ENCODE results near the gene LRIG2. TPM values are rescaled to one million over a fixed set of nuclear protein-coding genes. Genes with fewer than 3 reads are reported as not detected.

LRIG2 gene
- total RNA-seq, 1 experiment from 2014 or later: 10.7 TPM

- no peak for TF ChIP-seq CTCF (IDR thresholded peaks at IDR 0.05; ENCODE audit: insufficient read depth in 1 of 2, low read depth in 1 of 2, low read length in 1 of 2, severe bottlenecking in 1 of 2, unreplicated experiment in 1 of 2)
- H3K4me3 ChIP-seq (ENCODE audit: low read depth, low read length): no peak overlapping the region
- DNase-seq: no peak
- no TSS peak for BruUV-seq (replicated peaks)
- no peak overlapping the region for H3K4me3 Mint-ChIP-seq (ENCODE audit: unreplicated experiment)
- no peaks in the 10 kb centered on the region for H3K36me3 Mint-ChIP-seq (ENCODE audit: insufficient read depth, unreplicated experiment)
- no peaks in the 10 kb centered on the region for H3K27me3 Mint-ChIP-seq (ENCODE audit: insufficient read depth, unreplicated experiment)
- peaks cover 22% of the 10 kb centered on the region for H3K4me1 Mint-ChIP-seq (ENCODE audit: low read depth, unreplicated experiment)
- no peaks in the 10 kb centered on the region for H3K9me3 Mint-ChIP-seq (ENCODE audit: unreplicated experiment)
- no peaks in the 10 kb centered on the region for H3K9me3 ChIP-seq
- no peaks in the 10 kb centered on the region for H3K36me3 ChIP-seq (ENCODE audit: control insufficient read depth, insufficient read depth, low read length)
- ChIA-PET CTCF (interaction anchor here (0.6 to 1.3 kb wide), 3 partner anchors 13 to 45 kb away, joined by 3 to 8 read pairs (median 4); partner anchors contain the start of gene LRIG2), POLR2A (interaction anchor here (1.2 kb wide), 1 partner anchor 15 kb away, joined by 3 read pairs; no protein-coding TSS in a partner anchor)
- intact Hi-C loops (cut with micrococcal nuclease; ENCODE audit: unreplicated experiment): no loop called here
- no peak overlapping the region for H3K27ac Mint-ChIP-seq (ENCODE audit: unreplicated experiment)
- no peaks in the 10 kb centered on the region for H3K27me3 ChIP-seq (replicated peaks; ENCODE audit: control insufficient read depth, insufficient read depth, low read length)
- H3K4me1 ChIP-seq: 0 out of 2 replicates have a peak, but pooled peaks cover 4% of the 10 kb centered on the region
These were observed 45.5 kb upstream of the LRIG2 start for GRCh38 chr1:113027449-113027848.

GRCh38 chr1:113029822-113030221 lies 43.2 kb upstream of the LRIG2 start:
- Mint-ChIP-seq H3K36me3 (ENCODE audit: insufficient read depth, unreplicated experiment) (no peaks in the 10 kb centered on the region), H3K27me3 (ENCODE audit: insufficient read depth, unreplicated experiment) (no peaks in the 10 kb centered on the region), H3K9me3 (ENCODE audit: unreplicated experiment) (no peaks in the 10 kb centered on the region), H3K4me3 (ENCODE audit: unreplicated experiment) (no peak overlapping the region), H3K4me1 (ENCODE audit: low read depth, unreplicated experiment) (peaks cover 22% of the 10 kb centered on the region), H3K27ac (ENCODE audit: unreplicated experiment) (no peak overlapping the region)
- TF ChIP-seq CTCF (IDR thresholded peaks at IDR 0.05; ENCODE audit: insufficient read depth in 1 of 2, low read depth in 1 of 2, low read length in 1 of 2, severe bottlenecking in 1 of 2, unreplicated experiment in 1 of 2): no peak
- DNase-seq: no peak
- ChIA-PET CTCF (no interaction called here), POLR2A (no interaction called here)
- intact Hi-C loops (cut with micrococcal nuclease; ENCODE audit: unreplicated experiment): no loop called here
- BruUV-seq (replicated peaks): no TSS peak
- H3K27me3 ChIP-seq (replicated peaks; ENCODE audit: control insufficient read depth, insufficient read depth, low read length): no peaks in the 10 kb centered on the region
- H3K4me1 ChIP-seq: 0 out of 2 replicates have a peak, but pooled peaks cover 4% of the 10 kb centered on the region
- no peaks in the 10 kb centered on the region for H3K9me3 ChIP-seq
- no peak overlapping the region for H3K4me3 ChIP-seq (ENCODE audit: low read depth, low read length)
- no peaks in the 10 kb centered on the region for H3K36me3 ChIP-seq (ENCODE audit: control insufficient read depth, insufficient read depth, low read length)

GRCh38 chr1:113031171-113031933 lies 41.6 kb upstream of the LRIG2 start:
- no peak overlapping the region for H3K27ac Mint-ChIP-seq (ENCODE audit: unreplicated experiment)
- POLR2A ChIA-PET: no interaction called here
- Histone ChIP-seq H3K4me1 (0 out of 2 replicates have a peak, but pooled peaks cover 4% of the 10 kb centered on the region), H3K27me3 (replicated peaks; ENCODE audit: control insufficient read depth, insufficient read depth, low read length) (no peaks in the 10 kb centered on the region), H3K4me3 (ENCODE audit: low read depth, low read length) (no peak overlapping the region), H3K36me3 (ENCODE audit: control insufficient read depth, insufficient read depth, low read length) (no peaks in the 10 kb centered on the region), H3K9me3 (no peaks in the 10 kb centered on the region)
- intact Hi-C loops (cut with micrococcal nuclease; ENCODE audit: unreplicated experiment): no loop called here
- H3K36me3 Mint-ChIP-seq (ENCODE audit: insufficient read depth, unreplicated experiment): no peaks in the 10 kb centered on the region
- H3K9me3 Mint-ChIP-seq (ENCODE audit: unreplicated experiment): no peaks in the 10 kb centered on the region
- no TSS peak for BruUV-seq (replicated peaks)
- TF ChIP-seq CTCF (IDR thresholded peaks at IDR 0.05; ENCODE audit: insufficient read depth in 1 of 2, low read depth in 1 of 2, low read length in 1 of 2, severe bottlenecking in 1 of 2, unreplicated experiment in 1 of 2): no peak
- peaks cover 22% of the 10 kb centered on the region for H3K4me1 Mint-ChIP-seq (ENCODE audit: low read depth, unreplicated experiment)
- no peaks in the 10 kb centered on the region for H3K27me3 Mint-ChIP-seq (ENCODE audit: insufficient read depth, unreplicated experiment)
- CTCF ChIA-PET: no interaction called here
- H3K4me3 Mint-ChIP-seq (ENCODE audit: unreplicated experiment): no peak overlapping the region
- DNase-seq: no peak
